AG04449 (cell line): ENCODE measurements around the gene CWC27.
A peak's percentile ranks its signal among the peaks of the same experiment; 100 is the strongest.

ENCODE experiments used
- CTCF ChIA-PET: fragments of 350-600 bp; formaldehyde crosslinking; extraction: SDS; loops from one replicate; lab custom pipeline; 2021; ENCODE audit warnings: antibody characterized with exemption; lab: Yijun Ruan, JAX
- POLR2A ChIA-PET: fragments of 400-600, 350-600 bp; formaldehyde crosslinking; extraction: SDS; loops from one replicate; lab custom pipeline; 2020; ENCODE audit warnings: antibody characterized with exemption, inconsistent platforms; lab: Yijun Ruan, JAX
- DNase-seq: peaks from one replicate; pipeline ENCODE4 v3.0.0-alpha.2; 2010; ENCODE audit warnings: low read depth, low spot score
- H3K4me3 ChIP-seq: 2 replicates; pipeline ENCODE4 v1.5.1; 2011; ENCODE audit warnings: low read depth, mild to moderate bottlenecking, control low read depth, low read length
- TF ChIP-seq, protein P1 (sequence below): IDR thresholded peaks from one replicate; pipeline ENCODE4 v1.5.1; 2011; ENCODE audit warnings: mild to moderate bottlenecking, moderate library complexity, low read length, control low read depth, inconsistent platforms; ENCODE audit not compliant: insufficient read depth; ENCODE audit errors: missing control alignments

Gene CWC27

DNA sequence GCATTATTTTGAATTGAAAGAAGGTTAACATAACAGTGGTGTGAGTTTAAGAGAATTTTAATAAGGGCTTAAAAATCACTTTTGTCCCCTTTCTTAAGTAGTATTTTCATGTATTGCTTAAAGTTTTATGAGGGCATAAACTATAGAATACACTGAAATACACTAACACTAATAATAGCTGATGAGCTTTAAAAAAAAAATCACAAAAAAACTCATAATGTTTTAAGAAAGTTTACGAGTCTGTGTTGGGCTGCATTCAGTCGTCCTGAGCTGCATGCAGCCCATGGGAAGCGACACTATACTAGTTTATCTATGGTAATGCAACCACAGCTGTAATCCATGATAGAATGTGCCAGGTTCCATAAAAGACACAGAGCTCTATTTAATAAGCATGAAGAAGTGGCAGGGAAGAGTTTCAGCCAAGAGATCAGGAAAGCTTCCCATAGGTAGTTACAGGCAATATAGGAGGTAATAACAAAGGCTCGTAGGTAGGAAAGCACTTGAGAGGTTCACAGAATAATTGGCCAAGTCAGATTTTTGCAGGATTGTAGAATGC, 4.7 kb upstream of the CWC27 start:
- POLR2A ChIA-PET = no interaction called here
- no peak for DNase-seq
- CTCF ChIA-PET = interaction anchor here (12.9 kb wide), 1 partner anchor 19 kb away, joined by 96 read pairs; no protein-coding TSS in a partner anchor
- TF ChIP-seq, protein P1, sequence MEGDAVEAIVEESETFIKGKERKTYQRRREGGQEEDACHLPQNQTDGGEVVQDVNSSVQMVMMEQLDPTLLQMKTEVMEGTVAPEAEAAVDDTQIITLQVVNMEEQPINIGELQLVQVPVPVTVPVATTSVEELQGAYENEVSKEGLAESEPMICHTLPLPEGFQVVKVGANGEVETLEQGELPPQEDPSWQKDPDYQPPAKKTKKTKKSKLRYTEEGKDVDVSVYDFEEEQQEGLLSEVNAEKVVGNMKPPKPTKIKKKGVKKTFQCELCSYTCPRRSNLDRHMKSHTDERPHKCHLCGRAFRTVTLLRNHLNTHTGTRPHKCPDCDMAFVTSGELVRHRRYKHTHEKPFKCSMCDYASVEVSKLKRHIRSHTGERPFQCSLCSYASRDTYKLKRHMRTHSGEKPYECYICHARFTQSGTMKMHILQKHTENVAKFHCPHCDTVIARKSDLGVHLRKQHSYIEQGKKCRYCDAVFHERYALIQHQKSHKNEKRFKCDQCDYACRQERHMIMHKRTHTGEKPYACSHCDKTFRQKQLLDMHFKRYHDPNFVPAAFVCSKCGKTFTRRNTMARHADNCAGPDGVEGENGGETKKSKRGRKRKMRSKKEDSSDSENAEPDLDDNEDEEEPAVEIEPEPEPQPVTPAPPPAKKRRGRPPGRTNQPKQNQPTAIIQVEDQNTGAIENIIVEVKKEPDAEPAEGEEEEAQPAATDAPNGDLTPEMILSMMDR = no peak
- no peak overlapping the region for H3K4me3 ChIP-seq

DNA sequence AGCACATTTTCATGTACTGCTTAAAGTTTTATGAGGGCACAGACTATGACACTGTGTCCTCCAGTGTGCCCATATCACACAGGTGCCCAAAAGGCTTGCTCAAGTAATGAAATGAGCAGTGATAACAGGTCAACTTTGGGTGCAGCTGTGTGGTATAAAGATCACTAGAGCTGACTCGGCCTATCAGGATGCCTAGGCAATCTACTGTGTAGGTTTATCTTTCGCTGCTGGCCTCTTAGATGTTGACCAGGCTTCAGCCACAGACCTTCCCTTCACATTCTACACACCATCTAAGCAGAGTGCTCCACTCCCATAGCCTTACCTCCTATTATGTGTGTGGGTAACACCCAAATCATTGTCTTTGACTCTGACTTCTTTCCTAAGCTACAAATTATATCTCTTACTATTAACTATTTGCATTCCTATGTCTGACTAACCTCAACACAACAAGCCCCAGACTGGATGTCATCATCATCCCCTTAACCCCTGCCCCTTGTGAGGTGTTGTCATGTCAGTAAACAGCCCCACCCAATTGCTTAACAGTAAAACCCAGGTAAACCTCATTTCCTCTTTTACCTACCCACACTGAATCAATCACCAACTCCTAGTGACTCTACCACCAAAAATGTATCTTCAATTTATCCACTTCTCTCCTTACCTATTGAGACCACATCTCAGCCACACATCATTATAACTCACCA, 2.8 kb upstream of the CWC27 start:
- TF ChIP-seq, protein P1 = no peak
- ChIA-PET CTCF (interaction anchor here (0.7 to 12.9 kb wide), 3 partner anchors 9 to 17 kb away, joined by 3 to 96 read pairs (median 4); no protein-coding TSS in a partner anchor), POLR2A (no interaction called here)
- H3K4me3 ChIP-seq = no peak overlapping the region
- DNase-seq = no peak

DNA sequence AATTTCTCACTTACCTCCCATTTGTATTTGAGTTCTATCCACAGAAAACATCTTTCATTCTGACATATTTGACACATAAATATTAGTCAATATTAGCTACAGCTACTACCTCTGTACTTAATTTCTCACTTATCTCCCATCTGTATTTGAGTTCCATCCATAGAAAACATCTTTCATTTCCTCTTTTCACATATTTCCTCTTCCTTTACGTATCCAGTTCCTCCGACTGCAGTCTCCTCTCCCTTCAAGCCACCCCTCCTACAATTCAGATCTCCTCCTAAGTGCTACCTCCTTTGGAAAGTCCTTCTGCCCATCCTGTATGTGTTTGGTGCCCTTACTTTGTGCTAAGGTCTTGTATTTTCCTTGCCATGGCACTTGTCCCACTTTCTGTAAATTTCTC, 1.8 kb upstream of the CWC27 start:
- POLR2A ChIA-PET = no interaction called here
- TF ChIP-seq, protein P1 = no peak
- no peak for DNase-seq
- H3K4me3 ChIP-seq = peak overlapping the region; percentile 92
- CTCF ChIA-PET = interaction anchor here (0.7 to 12.9 kb wide), 4 partner anchors 9 to 132 kb away, joined by 3 to 96 read pairs (median 14); no protein-coding TSS in a partner anchor

DNA sequence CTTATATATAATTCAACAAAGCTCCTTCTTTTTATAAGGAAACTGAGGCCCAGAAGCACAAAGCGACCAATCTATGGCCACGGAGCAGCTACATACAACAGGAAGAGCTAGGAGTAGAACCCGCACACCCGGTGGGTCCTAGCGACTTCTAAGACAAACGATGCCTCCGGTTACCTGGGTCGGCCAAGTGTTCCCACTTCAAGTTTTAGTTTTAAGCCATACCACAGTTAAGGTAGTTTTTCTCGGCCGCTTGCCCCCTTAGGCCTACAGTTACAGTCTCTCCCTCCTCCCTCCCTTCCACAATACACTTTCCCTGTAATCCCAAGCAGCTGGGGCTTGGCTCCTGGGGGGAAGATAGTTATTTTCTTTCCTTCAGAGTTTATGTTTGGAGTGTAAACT, 772 bp upstream of the CWC27 start:
- peak overlapping the region; percentile 92 for H3K4me3 ChIP-seq
- CTCF ChIA-PET = interaction anchor here (0.9 to 12.9 kb wide), 8 partner anchors 8 to 133 kb away, joined by 3 to 96 read pairs (median 4); no protein-coding TSS in a partner anchor
- DNase-seq = no peak
- POLR2A ChIA-PET = interaction anchor here (0.6 kb wide), 1 partner anchor 19 kb away, joined by 3 read pairs; no protein-coding TSS in a partner anchor
- TF ChIP-seq, protein P1 = no peak

DNA sequence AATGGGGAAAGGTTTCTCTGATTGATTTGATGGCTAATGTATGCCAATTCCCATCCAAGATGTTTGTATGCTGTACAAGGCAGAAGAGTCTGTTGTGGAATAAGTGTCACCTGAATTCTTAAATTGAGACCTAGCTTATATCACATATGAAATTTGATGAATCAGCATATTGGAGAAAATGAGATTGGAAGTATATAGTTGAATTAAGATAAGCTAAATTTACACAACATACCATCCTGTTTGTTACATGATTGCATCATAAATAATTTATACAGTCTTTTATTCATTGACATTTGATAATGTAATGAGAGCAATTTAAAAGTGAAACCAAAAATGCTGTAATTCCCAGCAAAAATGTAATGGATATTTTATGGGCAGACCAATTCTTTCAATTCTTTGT, 1.1 kb downstream of the CWC27 start:
- POLR2A ChIA-PET = no interaction called here
- peak overlapping the region; percentile 92 for H3K4me3 ChIP-seq
- no peak for DNase-seq
- TF ChIP-seq, protein P1 = no peak
- CTCF ChIA-PET = interaction anchor here (1.2 to 12.9 kb wide), 5 partner anchors 13 to 711 kb away, joined by 3 to 96 read pairs (median 5); no protein-coding TSS in a partner anchor

DNA sequence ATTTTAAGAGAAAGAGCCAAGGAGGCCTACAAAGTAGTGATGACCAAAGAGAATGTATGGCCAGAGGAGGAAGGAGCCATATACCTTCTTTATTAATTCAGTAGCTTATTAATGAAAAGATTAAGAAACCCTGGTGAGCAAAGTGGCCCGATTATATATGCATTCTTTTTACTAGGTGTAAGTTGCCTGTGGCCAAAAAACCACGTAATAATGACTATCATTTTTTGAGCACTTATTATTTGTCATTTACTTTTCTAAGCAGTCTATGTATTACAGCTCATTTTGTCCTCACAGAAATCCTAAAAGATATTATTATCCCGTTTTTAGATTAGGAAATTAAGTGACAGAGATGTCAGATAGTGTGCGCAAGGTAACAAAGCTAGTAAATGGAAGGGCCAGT, 3.0 kb downstream of the CWC27 start:
- no peak for DNase-seq
- POLR2A ChIA-PET = no interaction called here
- TF ChIP-seq, protein P1 = no peak
- H3K4me3 ChIP-seq = no peak overlapping the region
- CTCF ChIA-PET = interaction anchor here (1.0 to 12.9 kb wide), 4 partner anchors 11 to 711 kb away, joined by 3 to 96 read pairs (median 4); no protein-coding TSS in a partner anchor
